ENCODE data around the gene PPP3CA.

PPP3CA gene

GRCh38 chr4:101210331-101210730 is 137.0 kb downstream of the PPP3CA start:
- H3K4me3 ChIP-seq (ENCODE audit: low read length): no peak overlapping the region
- no peak for TF ChIP-seq CTCF (IDR thresholded peaks at IDR 0.05; ENCODE audit: insufficient read depth, low read depth, low read length, missing control alignments)
- no peak for DNase-seq (ENCODE audit: low read depth)

GRCh38 chr4:101208171-101208570 is 139.2 kb downstream of the PPP3CA start:
- DNase-seq (ENCODE audit: low read depth): no peak
- no peak for TF ChIP-seq CTCF (IDR thresholded peaks at IDR 0.05; ENCODE audit: insufficient read depth, low read depth, low read length, missing control alignments)
- no peak overlapping the region for H3K4me3 ChIP-seq (ENCODE audit: low read length)

- TF ChIP-seq CTCF (IDR thresholded peaks at IDR 0.05; ENCODE audit: insufficient read depth, low read depth, low read length, missing control alignments): no peak
- peak; percentile 79 for DNase-seq (ENCODE audit: low read depth)
- no peak overlapping the region for H3K4me3 ChIP-seq (ENCODE audit: low read length)
Observed at GRCh38 chr4:101205916-101206315, 141.4 kb downstream of the PPP3CA start.

DNA sequence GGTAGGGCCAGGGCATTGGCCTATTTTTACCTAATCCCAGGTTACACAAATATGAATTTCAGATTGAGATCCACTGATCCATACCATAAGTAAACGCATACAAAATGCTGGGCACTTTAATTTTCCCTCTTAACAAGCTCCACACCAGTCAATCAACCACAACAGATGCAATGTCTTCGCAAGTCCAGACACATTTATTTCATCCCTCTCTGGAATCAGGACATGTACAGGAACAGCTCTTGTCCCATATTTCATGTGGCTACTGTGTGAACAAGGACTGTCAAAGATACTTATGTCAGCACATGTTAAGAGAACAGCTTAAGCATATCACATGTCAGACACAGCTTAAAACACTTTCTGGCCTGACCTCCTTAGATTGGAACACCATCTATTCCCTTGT is 145.9 kb downstream of the PPP3CA start:
- no peak for TF ChIP-seq CTCF (IDR thresholded peaks at IDR 0.05; ENCODE audit: insufficient read depth, low read depth, low read length, missing control alignments)
- peak; percentile 84 for DNase-seq (ENCODE audit: low read depth)

DNA sequence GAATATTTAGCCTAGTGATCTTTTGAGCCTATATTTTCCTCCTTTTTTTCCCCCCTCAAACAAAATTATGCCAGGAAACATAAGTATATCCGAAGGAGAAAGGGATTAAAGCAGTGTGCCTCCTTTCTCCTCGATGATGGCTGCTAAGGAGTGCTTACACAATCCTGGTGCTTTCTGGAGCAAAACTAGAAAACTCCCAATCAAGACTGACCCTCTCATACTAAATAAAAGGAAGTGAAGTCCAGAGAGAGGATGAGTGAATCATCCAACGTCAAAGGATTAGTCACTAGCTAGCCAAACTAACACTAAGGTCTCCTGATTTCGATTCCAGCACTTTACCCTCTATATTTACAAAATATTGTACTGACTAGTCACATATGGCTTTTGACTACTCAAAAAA is 146.8 kb downstream of the PPP3CA start:
- TF ChIP-seq CTCF (IDR thresholded peaks at IDR 0.05; ENCODE audit: insufficient read depth, low read depth, low read length, missing control alignments): no peak
- no peak overlapping the region for H3K4me3 ChIP-seq (ENCODE audit: low read length)
- peak; percentile 91 for DNase-seq (ENCODE audit: low read depth)

More for the DNA sequence above, 145.9 kb downstream of the PPP3CA start:
- H3K4me3 ChIP-seq (ENCODE audit: low read length): no peak overlapping the region

- DNase-seq (ENCODE audit: low read depth): no peak
- H3K4me3 ChIP-seq (ENCODE audit: low read length): no peak overlapping the region
- TF ChIP-seq CTCF (IDR thresholded peaks at IDR 0.05; ENCODE audit: insufficient read depth, low read depth, low read length, missing control alignments): no peak
Observed at GRCh38 chr4:101199507-101200285, 147.6 kb downstream of the PPP3CA start.

Measured in epithelial cell of esophagus (primary cell).